Gastrocnemius medialis (tissue), 4 donors: ENCODE measurements around the gene NSFL1C.

Source experiments
- CTCF ChIP-seq, 5 experiments: fragments of 450-650 bp in 3 of 5; fragments of 200-600 bp in 2 of 5; sonication (generic) in 2 of 5; IDR thresholded peaks in 4 of 5; conservative IDR thresholded peaks in 1 of 5; 1 replicate in 4 of 5; 2 replicates in 1 of 5; pipeline ENCODE4 v1.5.1; 2016 to 2019; ENCODE audit warnings: antibody characterized with exemption in 5 of 5, mild to moderate bottlenecking in 3 of 5, moderate library complexity in 3 of 5
- POLR2A ChIP-seq, 2 donors: fragments of 450-650 bp; IDR thresholded peaks; one replicate each; pipeline ENCODE4 v1.6.1; 2017; ENCODE audit warnings: antibody characterized with exemption in 2 of 2, mild to moderate bottlenecking in 2 of 2, moderate library complexity in 2 of 2

DNA sequence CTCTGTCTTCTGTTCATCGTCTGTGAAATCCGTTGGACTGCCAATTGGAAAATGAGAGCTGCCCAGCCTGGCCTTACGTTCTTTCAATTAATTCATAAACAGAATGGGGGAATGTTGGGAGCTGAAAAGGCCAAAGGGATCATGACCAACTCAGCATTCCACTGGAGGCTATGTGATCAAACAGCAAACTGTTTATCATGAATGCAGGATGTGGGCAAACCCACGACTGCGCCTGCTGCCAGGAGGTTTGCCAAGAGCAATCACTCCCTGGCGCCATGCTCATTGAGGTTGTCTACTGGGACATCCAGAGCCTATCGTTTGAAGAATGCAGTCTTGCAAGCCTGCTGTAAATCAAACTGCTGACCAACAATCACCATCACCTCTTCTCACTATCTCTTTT is 64.5 kb downstream of the NSFL1C start:
- TF ChIP-seq CTCF (IDR thresholded peaks at IDR 0.05 in 4 of 5, conservative IDR thresholded peaks at IDR 0.05 in 1 of 5) (no peak), POLR2A (IDR thresholded peaks at IDR 0.05) (no peak)
